Left renal cortex interstitium (tissue), 4 donors: Measurements from ENCODE around the gene FRAS1. TPM values are rescaled to one million over a fixed set of nuclear protein-coding genes. Genes with fewer than 3 reads are reported as not detected.
"Not testable (repeated sequence)": the region's sequence is repeated elsewhere in the genome, so short reads cannot be mapped to it uniquely, and the experiment has no call there.

ENCODE experiments used
- DNase-seq, 4 donors: peaks; one replicate each; pipeline ENCODE4 v3.0.0-alpha.2; 2013; ENCODE audit warnings: low read depth in 4 of 4, low spot score in 2 of 4, missing footprints in 1 of 4
- polyA plus RNA-seq, 4 donors: library from polyadenylated mRNA; unstranded; fragments of 120-200 nt; gene quantifications; one replicate each; pipeline ENCODE4 v1.2.1, GENCODE V29; 2013; ENCODE audit not compliant: insufficient read length in 4 of 4

The FRAS1 gene
- polyA plus RNA-seq, 4 donors = 54.6 to 82.6 (median 69.7) TPM

DNA sequence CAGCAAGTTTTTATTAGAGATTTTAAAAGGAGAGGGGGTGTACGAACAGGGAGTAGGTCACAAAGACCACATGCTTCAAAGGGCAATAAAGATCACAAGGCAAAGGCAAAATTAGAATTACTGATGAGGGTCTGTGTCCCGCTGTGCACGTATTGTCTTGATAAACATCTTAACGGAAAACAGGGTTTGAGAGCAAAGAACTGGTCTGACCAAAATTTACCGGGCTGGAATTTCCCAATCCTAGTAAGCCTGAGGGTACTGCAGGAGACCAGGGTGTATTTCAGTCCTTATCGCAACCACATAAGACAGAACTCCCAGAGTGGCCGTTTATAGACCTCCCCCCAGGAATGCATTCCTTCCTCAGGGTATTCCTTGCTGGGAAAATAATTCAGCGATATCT, 195.7 kb downstream of the FRAS1 start:
- DNase-seq = not testable (repeated sequence)

DNA sequence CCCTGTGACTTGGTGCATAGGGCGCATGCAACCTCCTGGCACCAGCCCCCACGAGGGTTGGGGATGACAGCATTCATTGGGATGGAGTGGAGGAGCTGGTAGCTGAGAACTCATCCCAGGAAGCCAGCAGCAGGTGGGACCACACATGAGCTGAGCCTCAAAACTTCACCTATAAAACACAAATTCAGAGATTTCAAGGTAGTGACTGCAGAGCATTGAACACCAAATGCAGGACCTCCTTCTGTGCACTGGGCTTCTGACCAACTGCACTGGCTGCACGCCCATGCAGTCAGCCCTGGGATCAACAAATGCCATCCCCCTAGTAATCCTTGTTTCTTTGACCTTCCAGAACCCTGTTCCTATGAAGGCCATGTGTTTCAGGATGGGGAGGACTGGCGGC, 197.8 kb downstream of the FRAS1 start:
- no peak for DNase-seq

GRCh38 chr4:78265006-78265405, 207.9 kb downstream of the FRAS1 start:
- no peak for DNase-seq

DNA sequence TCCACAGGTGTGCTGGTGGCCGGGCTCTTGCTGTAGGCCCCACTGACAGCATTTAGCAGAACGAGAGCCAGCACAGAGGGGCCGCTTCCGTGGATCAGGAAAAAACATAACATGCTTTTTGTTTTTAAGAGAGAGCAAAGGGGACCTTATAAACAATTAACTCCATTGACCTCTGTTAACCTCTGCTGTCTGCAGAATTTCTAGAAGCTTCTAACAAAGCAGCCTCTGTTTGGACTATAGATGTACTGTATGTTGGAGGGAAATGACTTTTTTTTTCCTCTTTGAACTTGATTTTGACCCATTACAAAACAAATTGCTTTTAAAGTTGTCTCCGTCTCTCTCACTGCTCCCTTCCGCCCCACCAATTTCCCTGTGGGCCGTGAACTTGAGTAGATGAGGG, 210.7 kb downstream of the FRAS1 start:
- no peak for DNase-seq

- no peak for DNase-seq
These were observed 211.5 kb downstream of the FRAS1 start for GRCh38 chr4:78268597-78268996.

DNA sequence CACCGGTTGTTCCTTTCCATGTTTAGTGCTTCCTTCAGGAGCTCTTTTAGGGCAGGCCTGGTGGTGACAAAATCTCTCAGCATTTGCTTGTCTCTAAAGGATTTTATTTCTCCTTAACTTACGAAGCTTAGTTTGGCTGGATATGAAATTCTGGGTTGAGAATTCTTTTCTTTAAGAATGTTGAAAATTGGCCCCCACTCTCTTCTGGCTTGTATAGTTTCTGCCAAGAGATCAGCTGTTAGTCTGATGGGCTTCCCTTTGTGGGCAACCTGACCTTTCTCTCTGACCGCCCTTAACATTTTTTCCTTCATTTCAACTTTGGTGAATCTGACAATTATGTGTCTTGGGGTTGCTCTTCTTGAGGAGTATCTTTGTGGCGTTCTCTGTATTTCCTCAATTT, 218.3 kb downstream of the FRAS1 start:
- not testable (repeated sequence) for DNase-seq

DNA sequence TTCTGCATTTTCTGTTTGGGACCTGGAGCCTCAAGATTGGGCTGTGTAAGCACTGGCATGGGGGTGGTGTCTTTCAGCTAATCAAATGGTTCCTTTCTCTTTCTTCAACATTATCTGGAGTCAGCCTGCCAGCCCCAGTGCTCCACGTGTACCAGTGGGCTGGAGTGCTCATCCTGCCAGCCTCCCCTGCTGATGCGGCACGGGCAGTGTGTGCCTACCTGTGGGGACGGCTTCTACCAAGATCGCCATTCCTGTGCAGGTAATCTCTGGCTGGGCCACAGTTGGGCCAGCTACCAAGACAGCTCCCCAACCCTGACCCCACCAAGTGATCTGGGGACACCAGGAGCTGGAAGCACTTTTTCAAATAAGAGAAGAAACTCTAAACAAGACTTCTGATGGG, 229.2 kb downstream of the FRAS1 start:
- DNase-seq = no peak

- no peak for DNase-seq
These were observed 231.2 kb downstream of the FRAS1 start for GRCh38 chr4:78288327-78288726.

DNA sequence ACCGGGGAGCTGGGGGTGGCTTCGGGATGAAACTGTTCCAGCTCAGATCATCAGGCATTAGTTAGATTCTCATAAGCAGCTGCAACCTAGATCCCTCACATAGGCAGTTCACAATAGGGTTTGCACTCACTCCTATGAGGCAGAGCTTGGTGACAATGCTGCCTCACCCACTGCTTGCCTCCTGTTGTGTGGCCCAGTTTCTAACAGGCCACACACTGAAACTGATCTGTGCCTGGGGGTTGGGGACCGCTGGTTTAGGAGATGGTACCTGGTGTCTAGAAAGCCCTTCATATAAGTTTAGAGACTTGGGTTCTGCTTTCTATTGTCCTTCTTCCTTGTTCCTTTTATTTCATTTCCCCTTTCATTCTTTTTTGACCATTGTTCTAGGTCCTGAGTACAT, 234.2 kb downstream of the FRAS1 start:
- no peak for DNase-seq

DNA sequence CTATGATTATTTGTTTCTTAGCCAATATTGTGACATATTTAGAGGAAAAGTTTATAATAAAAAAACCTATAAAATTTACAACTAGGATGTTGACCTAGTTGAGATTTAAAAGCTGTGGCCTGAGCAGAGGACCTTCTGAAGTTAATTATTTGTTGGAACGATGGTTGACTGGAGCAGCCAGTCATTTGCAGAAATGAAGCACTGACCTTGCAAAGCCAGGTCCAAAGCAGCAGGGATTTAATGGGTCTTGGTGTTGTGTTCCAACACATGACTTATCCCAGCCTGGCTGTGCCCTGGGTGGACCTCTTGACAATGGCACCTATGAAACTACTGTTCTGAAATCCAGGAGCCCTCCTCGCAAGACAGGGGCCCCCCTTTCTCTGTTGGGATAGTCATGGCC, 235.2 kb downstream of the FRAS1 start:
- no peak for DNase-seq

DNA sequence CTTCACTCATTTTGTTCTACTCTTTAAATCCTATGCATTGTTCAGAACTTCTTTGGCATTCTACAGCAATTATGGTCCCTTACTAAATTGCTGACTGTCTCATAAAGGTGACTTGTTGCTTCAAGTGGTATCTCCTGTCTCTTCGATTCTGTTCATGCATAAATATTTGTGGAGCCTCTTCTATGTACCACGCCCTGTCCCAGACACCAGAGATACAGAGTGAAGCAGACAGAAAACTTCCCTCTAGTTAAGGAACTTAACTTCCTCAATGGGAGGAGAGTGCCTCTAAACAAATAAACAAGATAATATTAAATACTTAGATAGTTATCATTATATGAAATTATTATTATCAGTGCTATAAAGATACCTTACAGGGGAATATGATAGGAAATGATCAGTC, 235.7 kb downstream of the FRAS1 start:
- no peak for DNase-seq

- DNase-seq = no peak
These were observed 236.2 kb downstream of the FRAS1 start for GRCh38 chr4:78293348-78293747.

DNA sequence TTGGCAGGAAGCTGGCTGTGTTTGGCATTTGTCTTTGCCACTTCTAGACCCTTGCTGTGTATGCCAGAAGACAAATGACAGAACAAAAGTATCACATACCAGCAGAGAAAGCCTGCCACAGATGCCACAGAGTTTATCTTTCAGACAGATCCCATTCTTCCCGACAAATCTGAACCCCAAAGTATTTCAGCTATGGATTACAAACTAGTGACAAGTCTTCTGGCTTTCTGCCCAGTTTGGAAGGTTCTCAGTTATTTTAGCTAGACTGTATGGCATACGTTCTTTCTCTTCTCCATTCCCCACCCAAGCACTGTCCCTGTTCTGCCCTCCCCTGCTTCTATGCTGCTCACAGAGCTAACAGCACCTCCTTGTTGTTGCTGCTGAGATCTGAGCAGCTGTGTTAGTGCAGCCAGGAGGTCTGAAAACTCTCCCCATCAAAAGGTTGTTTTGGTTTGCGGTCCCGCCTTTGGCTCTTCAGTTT, 236.7 kb downstream of the FRAS1 start:
- no peak for DNase-seq

DNA sequence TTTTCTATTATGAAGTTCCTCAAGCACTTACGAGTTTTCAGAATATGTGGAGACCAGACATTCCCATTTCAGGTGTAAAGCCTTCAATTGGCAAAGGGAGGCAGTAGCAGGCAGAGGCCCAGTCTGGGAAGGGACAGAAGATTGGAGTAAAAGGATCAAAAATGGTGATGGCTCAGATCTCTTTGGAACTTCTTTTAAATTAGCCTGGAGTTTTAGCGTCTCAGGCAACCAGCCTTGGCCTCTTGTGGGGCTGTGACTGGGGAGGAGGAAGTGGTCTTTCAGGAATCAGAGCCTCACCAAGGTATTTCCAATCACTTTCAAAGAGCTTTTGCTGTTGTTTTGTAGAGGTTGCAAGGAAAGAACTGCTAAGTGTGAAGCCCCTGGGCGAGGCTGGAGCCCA, 239.1 kb downstream of the FRAS1 start:
- DNase-seq = no peak

DNA sequence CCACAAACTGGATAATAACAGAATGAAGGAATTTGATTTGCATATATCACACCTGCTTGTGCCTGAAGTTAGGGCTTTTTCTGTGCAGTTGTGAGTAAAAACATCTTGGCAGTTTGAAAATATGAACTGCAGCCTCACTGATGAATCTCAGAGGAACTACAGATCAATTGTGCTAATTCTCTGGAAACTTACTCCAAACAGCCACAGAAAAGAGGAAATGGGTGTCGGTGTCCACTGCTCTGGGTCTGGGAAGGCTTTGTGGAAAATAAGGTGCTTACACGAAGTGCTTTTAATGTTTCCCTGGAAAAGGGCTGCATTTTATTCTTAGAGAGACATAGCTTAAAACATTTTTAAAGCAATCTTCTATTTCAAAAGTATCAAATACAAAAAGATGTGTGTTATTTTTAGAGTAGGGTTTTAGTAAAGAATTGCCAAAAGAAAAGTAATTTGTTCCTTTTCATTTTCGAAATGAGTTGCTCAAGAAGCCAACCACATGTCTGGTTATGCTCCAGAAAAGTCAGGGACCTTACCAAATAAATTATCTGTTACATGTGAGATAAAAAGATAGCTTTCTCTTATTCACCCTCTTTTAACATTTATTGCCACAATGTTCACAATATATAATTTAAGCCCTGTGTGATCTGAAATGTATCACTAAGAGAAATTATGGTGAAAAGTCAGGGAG, 240.1 kb downstream of the FRAS1 start:
- DNase-seq = no peak

GRCh38 chr4:78298618-78299017, 241.5 kb downstream of the FRAS1 start:
- no peak for DNase-seq

DNA sequence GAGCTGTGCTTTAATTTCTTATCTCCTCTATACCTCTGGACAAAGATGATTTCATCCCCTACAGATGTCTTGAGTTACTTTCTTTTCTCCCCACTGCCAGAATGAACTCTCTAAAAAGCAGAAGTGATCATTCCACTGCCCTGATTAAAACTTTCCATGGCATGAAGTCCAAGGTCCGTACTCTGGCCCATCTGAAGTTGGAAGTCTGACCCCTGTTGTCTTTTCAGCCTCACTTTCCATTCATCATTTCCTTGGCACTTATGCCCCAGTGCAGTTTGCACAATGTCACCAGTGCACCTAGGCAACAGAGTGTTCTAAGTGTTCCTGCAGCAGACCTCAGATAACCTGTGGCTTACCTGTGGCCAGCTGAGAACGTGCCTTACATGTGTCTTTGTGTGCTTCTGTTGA, 242.4 kb downstream of the FRAS1 start:
- no peak for DNase-seq

DNA sequence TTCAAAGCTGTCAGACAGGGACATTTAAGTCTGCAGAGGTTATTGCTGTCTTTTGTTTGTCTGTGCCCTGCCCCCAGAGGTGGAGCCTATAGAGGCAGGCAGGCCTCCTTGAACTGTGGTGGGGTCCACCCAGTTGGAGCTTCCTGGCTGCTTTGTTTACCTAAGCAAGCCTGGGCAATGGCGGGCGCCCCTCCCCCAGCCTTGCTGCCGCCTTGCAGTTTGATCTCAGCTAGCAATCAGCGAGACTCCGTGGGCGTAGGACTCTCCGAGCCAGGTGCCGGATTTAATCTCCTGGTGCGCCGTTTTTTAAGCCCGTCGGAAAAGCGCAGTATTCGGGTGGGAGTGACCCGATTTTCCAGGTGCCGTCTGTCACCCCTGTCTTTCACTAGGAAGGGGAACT, 250.1 kb downstream of the FRAS1 start:
- not testable (repeated sequence) for DNase-seq

DNA sequence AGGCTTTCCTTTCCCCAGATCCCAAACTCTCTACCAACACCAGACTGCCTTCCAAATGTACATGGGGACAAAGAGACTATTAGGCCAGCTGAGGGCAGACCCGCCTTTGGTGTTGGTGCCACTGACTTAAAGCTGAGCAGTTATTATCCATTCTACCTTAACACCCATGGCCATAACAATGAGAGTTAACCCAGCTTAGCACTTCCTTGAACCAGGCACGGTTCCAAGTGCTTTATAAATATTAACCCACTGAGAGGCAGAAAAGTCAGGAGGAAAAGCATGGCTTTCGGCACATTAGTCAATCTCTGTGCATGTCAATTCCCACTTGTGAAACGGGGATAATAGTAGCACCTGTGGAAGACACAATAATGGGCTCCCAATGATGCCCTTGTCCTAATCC, 251.4 kb downstream of the FRAS1 start:
- DNase-seq = no peak

DNA sequence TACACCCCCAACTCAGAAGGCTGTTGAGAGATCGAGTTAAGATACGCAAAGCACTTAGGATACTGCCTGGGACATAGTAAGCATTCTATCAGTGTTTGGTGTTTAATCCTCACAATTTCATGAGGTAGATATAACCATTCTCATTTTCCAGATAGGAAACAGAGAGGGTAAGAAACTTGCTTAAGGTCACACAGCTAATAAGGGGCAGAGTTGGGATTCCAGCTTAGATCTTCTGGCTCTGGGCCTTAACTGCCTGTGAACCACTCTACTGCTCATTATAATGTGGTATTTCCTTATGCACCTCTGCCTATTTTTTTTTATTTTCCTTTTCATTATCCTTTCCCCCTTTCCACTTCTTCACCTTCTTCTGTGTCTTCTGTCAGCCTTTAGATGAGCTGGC, 252.2 kb downstream of the FRAS1 start:
- no peak for DNase-seq

- DNase-seq = no peak
These were observed 253.1 kb downstream of the FRAS1 start for GRCh38 chr4:78310007-78310739.

DNA sequence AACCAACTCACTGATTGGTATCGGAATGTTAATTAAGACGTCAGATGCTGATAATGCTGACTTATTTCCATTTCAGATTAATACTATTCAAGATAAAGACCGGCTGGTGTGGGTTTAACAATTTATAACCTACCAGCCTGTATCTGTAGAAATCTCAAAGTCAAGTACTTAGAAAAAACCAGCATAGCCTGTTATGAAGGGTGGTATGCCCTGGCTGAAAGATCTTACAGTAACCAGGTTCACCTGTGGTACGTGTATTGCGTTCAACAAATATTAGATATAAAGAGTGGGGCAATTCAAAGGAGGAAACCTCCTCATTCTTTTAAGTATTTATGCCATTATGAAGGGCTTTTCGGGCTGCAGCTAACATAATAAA, 253.6 kb downstream of the FRAS1 start:
- DNase-seq = no peak
